Left lobe of liver (tissue), 2 donors: ENCODE measurements around the gene TAB3. TPM values are rescaled to one million over a fixed set of nuclear protein-coding genes. Genes with fewer than 3 reads are reported as not detected.
"Not testable (repeated sequence)": the region's sequence is repeated elsewhere in the genome, so short reads cannot be mapped to it uniquely, and the experiment has no call there.

Experiments
- ATAC-seq: fragments of 200-7000 bp; cut with Tn5 transposase; one replicate; pipeline ENCODE4 v1.9.1; 2020; ENCODE audit warnings: mild to moderate bottlenecking, moderate library complexity
- DNase-seq: peaks from one replicate; pipeline ENCODE4 v3.0.0-alpha.2; 2020; ENCODE audit warnings: low spot score
- total RNA-seq: library from RNA; stranded (reverse); gene quantifications from one replicate; pipeline ENCODE4 v1.2.1, GENCODE V29; 2021
- donor health status: DM: no; HTN: no; CAD: no; lungs with moderate emphysema.
- donor health status: DM: no; HTN: yes; CAD: no.

The TAB3 gene
- total RNA-seq, 1 donor from 2014 or later = 21.2 TPM

GRCh38 chrX:30822068-30822681, 66.9 kb downstream of the TAB3 start:
- DNase-seq (no peak), ATAC-seq (peak; percentile 73)

DNA sequence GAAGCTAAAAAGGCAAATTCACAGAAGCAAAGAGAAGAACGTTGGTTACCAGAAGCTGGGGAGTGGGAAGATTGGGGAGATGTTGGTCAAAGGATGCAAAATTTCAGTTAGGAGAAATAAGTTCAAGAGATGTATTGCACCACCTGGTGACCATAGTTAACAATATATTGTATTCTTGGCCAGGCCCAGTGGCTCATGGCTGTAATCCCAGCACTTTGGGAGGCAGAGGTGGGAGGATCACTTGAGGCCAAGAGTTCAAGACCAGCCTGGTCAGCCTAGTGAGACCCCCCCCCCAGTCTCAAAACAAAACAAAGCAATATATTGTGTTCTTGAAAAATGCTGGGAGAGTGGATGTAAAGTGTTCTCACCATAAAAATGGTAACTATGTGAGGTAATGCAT, 67.9 kb downstream of the TAB3 start:
- no peak for DNase-seq

DNA sequence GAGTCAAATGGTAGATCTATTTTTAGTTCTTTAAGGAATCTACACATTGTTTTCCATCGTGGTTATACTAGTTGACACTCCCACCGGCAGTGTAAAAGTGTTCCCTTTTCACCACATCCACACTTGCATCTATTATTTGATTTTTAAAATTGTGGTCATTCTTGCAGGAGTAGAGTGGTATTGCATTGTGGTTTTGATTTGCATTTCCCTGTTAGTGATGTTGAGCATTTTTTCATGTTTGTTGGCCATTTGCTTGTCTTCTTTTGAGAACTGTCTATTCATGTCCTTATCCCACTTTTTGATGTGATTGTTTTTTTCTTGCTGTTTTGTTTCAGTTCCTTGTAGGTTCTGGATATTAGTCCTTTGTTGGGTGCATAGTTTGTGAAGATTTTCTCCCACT, 70.0 kb downstream of the TAB3 start:
- ATAC-seq (no peak), DNase-seq (no peak)

More for the DNA sequence above, 67.9 kb downstream of the TAB3 start:
- ATAC-seq = no peak

DNA sequence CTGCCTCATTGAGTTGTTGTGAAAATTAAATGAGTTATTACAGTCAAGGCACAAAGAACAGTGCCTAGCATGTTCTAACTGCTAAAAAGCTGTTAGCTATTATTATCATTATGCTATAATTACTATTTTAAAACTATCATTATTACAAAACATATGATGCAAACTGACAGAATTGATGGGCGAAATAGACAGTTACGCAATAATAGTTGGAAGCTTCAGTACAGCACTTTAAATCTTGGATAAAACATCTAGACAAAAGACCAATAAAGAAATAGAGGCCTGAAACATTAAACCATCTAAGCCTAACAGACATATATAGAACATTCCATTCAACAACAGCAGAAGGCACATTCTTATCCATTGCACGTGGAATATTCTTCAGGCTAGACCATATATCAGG, 73.0 kb downstream of the TAB3 start:
- DNase-seq (no peak), ATAC-seq (no peak)

GRCh38 chrX:30814978-30815377, 74.1 kb downstream of the TAB3 start:
- DNase-seq = no peak
- no peak for ATAC-seq

GRCh38 chrX:30812326-30812725, 76.7 kb downstream of the TAB3 start:
- DNase-seq = no peak
- ATAC-seq = no peak

- no peak for DNase-seq
- ATAC-seq = no peak
These were observed 82.8 kb downstream of the TAB3 start for GRCh38 chrX:30806187-30806728.

DNA sequence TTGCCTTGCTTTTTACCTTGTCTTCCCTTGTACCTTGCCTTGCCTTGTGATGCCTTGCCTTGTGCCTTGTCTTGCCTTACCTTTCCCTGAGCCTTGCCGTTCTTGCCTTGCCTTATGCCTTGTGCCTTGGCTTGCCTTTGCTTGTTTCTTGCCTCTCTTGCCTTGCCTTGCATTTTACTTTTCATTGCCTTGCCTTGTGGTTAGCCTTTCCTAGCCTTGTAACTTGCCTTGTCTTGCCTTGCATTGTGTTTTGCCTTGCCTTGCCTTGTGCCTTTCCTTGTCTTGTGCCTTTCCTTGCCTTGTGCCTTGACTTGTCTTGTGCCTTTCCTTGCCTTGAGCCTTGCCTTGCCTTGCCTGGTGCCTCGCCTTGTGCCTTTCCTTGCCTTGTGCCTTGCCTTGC, 84.6 kb downstream of the TAB3 start:
- no peak for ATAC-seq
- DNase-seq = no peak

- DNase-seq (no peak), ATAC-seq (no peak)
These were observed 88.2 kb downstream of the TAB3 start for GRCh38 chrX:30800901-30801300.

- ATAC-seq = no peak
- no peak for DNase-seq
These were observed 89.7 kb downstream of the TAB3 start for GRCh38 chrX:30799327-30799726.

- ATAC-seq (no peak), DNase-seq (no peak)
These were observed 90.2 kb downstream of the TAB3 start for GRCh38 chrX:30798810-30799209.

- ATAC-seq, DNase-seq: not testable (repeated sequence)
These were observed 91.8 kb downstream of the TAB3 start for GRCh38 chrX:30797301-30797700.

GRCh38 chrX:30795981-30796958, 92.8 kb downstream of the TAB3 start:
- ATAC-seq = no peak
- DNase-seq = no peak

DNA sequence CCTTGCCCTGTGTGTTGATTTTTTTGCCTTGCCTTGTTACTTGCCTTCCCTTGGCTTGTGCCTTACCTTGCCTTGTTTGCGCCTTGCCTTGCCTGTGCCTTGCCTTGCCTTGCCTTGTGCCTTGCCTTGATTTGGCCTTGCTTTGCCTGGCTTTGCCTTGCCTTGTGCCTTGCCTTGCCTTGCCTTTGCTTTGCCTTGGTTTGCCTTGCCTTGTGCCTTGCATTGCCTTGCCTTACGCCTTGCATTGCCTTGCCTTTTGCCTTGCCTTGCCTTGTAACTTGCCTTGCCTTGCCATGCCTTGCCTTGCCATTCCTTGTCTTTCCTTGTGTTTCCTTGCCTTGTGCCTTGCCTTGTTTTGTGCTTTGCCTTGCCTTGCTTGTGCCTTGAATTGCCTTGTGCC, 94.6 kb downstream of the TAB3 start:
- DNase-seq (no peak), ATAC-seq (no peak)

- ATAC-seq = no peak
- no peak for DNase-seq
These were observed 95.3 kb downstream of the TAB3 start for GRCh38 chrX:30793767-30794103.

- ATAC-seq (no peak), DNase-seq (no peak)
These were observed 95.8 kb downstream of the TAB3 start for GRCh38 chrX:30793075-30793766.

GRCh38 chrX:30791296-30792278, 97.5 kb downstream of the TAB3 start:
- no peak for ATAC-seq
- DNase-seq = no peak

GRCh38 chrX:30787012-30787411, 102.0 kb downstream of the TAB3 start:
- DNase-seq = no peak
- ATAC-seq = no peak

DNA sequence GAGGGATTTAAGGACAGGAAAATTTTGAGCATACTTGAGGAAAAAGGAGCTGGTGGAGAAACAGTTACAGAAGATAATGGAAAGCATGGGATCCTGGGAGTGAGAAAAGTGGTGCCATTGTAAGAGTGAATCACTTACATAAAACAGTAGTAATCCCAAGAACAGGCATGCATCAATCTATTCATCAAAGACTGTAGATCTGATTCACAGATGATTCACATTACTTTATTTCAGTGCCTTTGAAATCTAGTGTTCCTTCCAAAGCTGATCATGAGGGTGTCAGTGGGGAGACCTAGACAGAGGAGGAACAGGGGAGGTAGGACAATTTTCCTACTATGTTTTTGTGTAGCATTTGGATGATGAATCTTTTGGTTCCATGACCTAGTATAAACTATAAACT, 102.7 kb downstream of the TAB3 start:
- DNase-seq (no peak), ATAC-seq (no peak)

DNA sequence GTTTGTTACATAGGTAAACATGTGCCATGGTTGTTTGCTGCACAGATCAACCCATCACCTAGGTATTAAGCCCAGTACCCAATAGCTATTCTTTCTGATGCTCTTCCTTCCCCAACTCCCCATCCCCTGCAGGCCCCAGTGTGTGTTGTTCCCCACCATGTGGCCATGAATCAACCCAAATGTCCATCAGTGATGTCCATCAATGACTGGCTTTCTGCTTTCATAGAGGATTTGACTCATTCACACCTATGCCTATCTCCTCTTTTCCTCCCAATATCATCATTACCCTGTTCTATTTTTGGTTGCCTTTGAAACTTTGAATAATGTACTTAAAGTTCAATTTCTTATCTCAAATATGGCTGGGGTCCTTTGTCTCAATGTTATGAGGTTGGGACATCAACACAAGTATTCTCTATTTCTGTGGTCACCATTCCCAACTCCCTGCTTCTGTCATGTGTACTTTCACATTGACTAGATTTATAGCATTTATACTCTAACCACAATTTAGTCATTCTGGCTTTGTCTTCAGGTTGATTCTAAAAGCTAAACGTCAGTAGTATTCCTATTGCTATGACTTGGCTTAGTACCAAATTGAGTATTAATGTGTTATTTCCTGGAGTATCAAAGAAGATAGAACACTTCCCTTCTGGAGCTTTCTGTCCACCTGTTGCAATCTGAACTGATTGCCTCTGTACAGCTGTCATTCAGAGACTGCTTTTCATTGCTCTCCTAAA, 107.2 kb downstream of the TAB3 start:
- DNase-seq (no peak), ATAC-seq (no peak)
